GM23338 (cell line): ENCODE results near the gene EPHB1.

Source experiments
- CREB1 ChIP-seq: fragments of 250-450 bp; sonication (Bioruptor Pico); IDR thresholded peaks from 2 replicates; pipeline ENCODE4 v1.5.0; 2020; ENCODE audit warnings: low read depth, mild to moderate bottlenecking, moderate library complexity
- EZH2 ChIP-seq: fragments of 200-600 bp; sonication (generic); IDR thresholded peaks from one replicate; pipeline ENCODE4 v1.8.0; 2017; ENCODE audit warnings: antibody characterized with exemption, mild to moderate bottlenecking, low read depth; ENCODE audit not compliant: unreplicated experiment
- POLR2AphosphoS5 ChIP-seq: IDR thresholded peaks from 2 replicates; pipeline ENCODE4 v1.6.1; 2016; ENCODE audit warnings: antibody characterized with exemption, low read depth

- TF ChIP-seq POLR2AphosphoS5: no peak
- no peak for TF ChIP-seq CREB1 (CRISPR knock-in tag)
- no peak for TF ChIP-seq EZH2
These were observed 26.9 kb upstream of the EPHB1 start for GRCh38 chr3:134768116-134768515.
